Brain microvascular endothelial cell (primary cell): ENCODE results near the gene SS18.

ENCODE experiments used
- DNase-seq: peaks from one replicate; pipeline ENCODE4 v3.0.0-alpha.2; 2020
- H3K27ac ChIP-seq: fragments of 250-450 bp; sonication (Bioruptor Pico); 2 replicates; pipeline ENCODE4 v1.5.1; 2020; ENCODE audit warnings: mild to moderate bottlenecking, moderate library complexity
- H3K27me3 ChIP-seq: fragments of 250-450 bp; sonication (Bioruptor Pico); replicated peaks from 2 replicates; pipeline ENCODE4 v1.5.1; 2020; ENCODE audit warnings: mild to moderate bottlenecking
- H3K36me3 ChIP-seq: fragments of 250-450 bp; sonication (Bioruptor Pico); replicated peaks from 2 replicates; pipeline ENCODE4 v1.5.1; 2020; ENCODE audit warnings: mild to moderate bottlenecking
- H3K4me3 ChIP-seq: 2 replicates; pipeline ENCODE4 v1.5.1; 2011; ENCODE audit warnings: low read depth, mild to moderate bottlenecking, control low read depth, low read length, moderate library complexity
- CTCF ChIP-seq: IDR thresholded peaks from 2 replicates; pipeline ENCODE4 v1.5.1; 2011; ENCODE audit warnings: low read depth, mild to moderate bottlenecking, moderate library complexity, low read length, control low read depth, inconsistent platforms; ENCODE audit errors: missing control alignments
- in situ Hi-C: cut with HindIII; loops from 2 replicates; pipeline ENCODE4 v1.10.0; 2017; ENCODE audit warnings: low sequenced_read_pairs, low pct_ligation_motif_present

SS18 gene

DNA sequence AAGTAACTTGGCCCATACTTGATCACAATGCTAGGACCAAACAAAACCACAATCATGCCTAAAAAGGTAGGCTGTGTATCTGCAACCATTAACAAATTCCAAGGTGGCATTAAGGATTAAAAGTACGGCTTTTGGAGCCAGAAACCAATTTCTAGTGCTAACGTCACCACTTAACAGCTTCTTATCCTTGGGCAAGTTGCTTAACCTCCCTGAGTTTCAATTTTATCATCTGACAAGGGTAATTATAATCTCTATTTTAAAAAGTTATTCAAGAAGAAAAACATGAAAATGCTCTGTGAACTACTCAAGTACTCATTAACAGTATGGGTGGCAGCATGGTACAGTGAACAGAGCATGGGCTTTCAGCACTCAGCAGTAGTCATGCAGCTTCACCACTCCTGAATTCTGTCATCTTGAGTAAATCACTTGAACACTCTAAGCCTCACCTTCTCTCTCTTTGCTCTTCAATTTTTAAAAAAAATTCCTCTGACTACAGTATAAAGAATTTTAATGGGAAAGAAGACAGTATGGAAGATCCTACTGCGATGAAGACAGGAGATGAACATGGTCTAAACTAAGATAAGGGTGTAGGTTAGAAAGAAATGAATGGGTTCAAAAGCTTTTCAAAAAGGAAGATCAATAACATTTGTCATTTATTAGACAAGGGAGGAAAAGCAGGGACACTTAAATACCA, 69.2 kb downstream of the SS18 start:
- H3K27ac ChIP-seq: no peak overlapping the region
- no peak for TF ChIP-seq CTCF
- H3K4me3 ChIP-seq: no peak overlapping the region
- no peak for DNase-seq
- H3K27me3 ChIP-seq: no peaks in the 10 kb centered on the region
- H3K36me3 ChIP-seq: peaks cover 52% of the 10 kb centered on the region
- in situ Hi-C loops: no loop called here

DNA sequence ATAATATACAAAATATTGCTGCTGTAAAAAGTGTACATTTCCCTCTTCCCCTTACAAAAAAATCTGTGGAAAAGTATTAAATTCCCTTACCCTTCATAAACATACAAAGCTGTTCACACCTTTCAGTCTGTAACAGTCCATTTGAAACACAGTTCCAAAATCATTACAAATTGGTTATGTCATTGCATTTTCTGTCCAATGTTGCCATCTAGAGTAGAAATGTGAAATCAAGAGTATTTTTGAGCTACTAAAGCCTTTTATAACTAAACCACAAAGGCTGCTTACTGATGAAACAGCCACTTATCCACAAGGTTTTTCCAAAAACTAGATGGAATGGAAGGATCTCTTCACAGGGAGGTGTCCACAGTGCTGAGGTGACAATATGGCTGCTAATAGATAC, 72.5 kb downstream of the SS18 start:
- no peak overlapping the region for H3K27ac ChIP-seq
- H3K4me3 ChIP-seq: no peak overlapping the region
- in situ Hi-C loops: no loop called here
- H3K27me3 ChIP-seq: no peaks in the 10 kb centered on the region
- TF ChIP-seq CTCF: no peak
- peaks cover 46% of the 10 kb centered on the region for H3K36me3 ChIP-seq
- no peak for DNase-seq

DNA sequence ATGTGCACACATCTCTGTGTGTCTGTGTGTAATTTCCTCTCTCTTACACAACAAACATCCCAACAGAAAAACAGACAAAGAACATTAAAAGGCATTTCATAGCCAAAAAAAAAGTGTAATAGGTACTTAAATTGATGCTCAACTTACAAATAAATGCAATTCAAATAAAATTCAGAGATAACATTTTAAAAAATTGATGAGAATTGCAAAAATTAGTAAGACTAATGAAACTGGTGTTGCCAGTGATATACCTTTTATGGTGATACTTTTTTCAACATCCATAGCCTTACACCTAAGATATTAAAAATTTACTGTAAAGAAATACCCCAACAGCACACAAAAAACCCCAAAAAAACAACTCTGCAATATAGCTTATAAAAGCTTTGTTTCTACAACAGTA, 76.0 kb downstream of the SS18 start:
- in situ Hi-C loops: no loop called here
- DNase-seq: no peak
- Histone ChIP-seq H3K27ac (no peak overlapping the region), H3K4me3 (no peak overlapping the region), H3K27me3 (no peaks in the 10 kb centered on the region), H3K36me3 (peaks cover 30% of the 10 kb centered on the region)
- no peak for TF ChIP-seq CTCF

GRCh38 chr18:26008619-26009018, 81.8 kb downstream of the SS18 start:
- DNase-seq: no peak
- no peak for TF ChIP-seq CTCF
- Histone ChIP-seq H3K27me3 (no peaks in the 10 kb centered on the region), H3K36me3 (no peaks in the 10 kb centered on the region), H3K27ac (no peak overlapping the region), H3K4me3 (no peak overlapping the region)
- in situ Hi-C loops: no loop called here

DNA sequence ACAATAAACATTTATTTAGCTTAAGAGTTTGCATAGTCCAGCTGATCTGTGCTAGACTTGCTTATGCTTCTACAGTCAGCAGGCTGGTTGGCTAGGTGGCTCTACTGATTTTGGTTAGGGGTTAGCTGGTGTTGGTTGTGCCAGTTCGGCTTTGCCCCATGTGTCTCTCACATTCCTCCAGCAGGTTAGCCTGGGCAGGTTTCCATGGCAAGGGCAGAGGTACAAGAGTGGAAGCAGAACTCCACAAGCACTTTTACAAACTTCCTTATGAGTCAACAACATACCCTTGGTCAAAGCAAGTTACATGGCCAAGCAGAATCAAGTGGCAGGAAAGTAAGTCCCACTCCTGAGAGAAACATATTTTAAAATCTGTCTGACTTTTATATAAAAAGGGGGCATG, 82.3 kb downstream of the SS18 start:
- H3K36me3 ChIP-seq: no peaks in the 10 kb centered on the region
- no peak overlapping the region for H3K4me3 ChIP-seq
- no peaks in the 10 kb centered on the region for H3K27me3 ChIP-seq
- DNase-seq: no peak
- in situ Hi-C loops: no loop called here
- H3K27ac ChIP-seq: no peak overlapping the region
- TF ChIP-seq CTCF: no peak

DNA sequence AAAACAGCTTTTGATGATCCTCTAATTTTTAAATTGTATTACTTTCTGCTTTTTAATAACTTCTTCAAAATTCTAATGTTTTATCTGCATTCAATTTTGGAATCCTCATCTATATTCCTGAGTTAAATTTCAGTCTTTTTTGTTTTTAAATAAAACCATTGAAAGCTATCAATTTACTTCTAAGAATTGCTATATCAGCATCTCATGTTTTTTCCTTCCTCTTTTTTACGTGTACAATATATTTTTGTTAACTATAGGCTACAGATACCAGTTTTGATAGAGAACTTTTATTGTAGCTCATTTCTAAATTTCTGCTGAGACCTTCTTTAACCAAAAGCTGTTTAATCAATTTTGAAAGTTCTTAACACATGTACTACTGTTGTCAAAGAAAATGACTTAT, 84.5 kb downstream of the SS18 start:
- no peak overlapping the region for H3K4me3 ChIP-seq
- no peak overlapping the region for H3K27ac ChIP-seq
- DNase-seq: no peak
- no peaks in the 10 kb centered on the region for H3K27me3 ChIP-seq
- H3K36me3 ChIP-seq: no peaks in the 10 kb centered on the region
- no peak for TF ChIP-seq CTCF
- in situ Hi-C loops: no loop called here
